CD4-positive, alpha-beta T cell treated with Interleukin-2 at 100 ng/mL for 4 hours (primary cell): ENCODE data around the gene ATMIN.

Experiments used
- DNase-seq: peaks from one replicate; pipeline ENCODE4 v3.0.0-alpha.2; 2020; ENCODE audit warnings: low spot score

The ATMIN gene

GRCh38 chr16:81035398-81035974 is at the start of gene ATMIN:
TSS of gene ATMIN (plus strand) at chr16:81035842. CDS start at chr16:81035871, 29 bp downstream.
- peak; percentile 89 for DNase-seq

GRCh38 chr16:80986557-80986956 is 49.1 kb upstream of the ATMIN start:
- DNase-seq: no peak

DNA sequence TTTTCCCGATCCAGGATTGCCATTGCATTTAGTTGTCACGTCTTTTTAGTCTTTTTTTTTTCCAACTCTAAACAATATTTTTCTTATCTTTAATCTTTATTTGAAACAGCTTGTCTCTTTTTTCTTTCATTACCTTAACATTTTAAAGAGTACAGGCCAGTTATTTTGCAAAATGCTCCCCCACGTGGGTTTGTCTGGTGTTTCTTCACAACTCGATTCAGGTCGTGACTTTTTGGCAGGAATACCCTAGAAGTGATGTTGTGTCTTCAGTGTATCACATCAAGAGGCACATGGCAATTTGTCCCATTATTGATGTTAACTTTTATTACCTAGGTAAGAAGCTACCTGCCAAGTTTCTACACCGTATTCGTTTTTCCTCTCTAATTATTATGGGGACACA is 46.9 kb upstream of the ATMIN start:
- DNase-seq: no peak

GRCh38 chr16:80989801-80990200 is 45.8 kb upstream of the ATMIN start:
- DNase-seq: no peak

- no peak for DNase-seq
These were observed 45.1 kb upstream of the ATMIN start for GRCh38 chr16:80990577-80990976.

DNA sequence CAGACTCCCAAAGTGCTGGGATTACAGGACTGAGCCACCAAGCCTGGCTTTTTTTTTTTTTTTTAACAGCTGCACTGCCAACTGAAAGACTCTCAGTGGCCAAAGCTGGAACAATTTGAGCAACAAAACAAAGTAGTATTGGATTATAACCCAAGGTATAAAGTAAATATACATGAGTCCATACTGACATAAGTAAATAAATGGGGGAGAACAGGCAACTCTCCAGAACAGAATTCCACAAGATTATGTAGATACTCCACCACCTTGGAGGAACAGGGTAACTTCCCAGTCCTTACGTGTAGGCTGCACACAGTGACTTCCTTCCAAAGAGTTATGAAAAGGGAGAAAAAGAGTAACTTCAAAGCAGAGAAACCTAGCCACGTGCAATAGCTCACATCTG is 44.7 kb upstream of the ATMIN start:
- DNase-seq: no peak

DNA sequence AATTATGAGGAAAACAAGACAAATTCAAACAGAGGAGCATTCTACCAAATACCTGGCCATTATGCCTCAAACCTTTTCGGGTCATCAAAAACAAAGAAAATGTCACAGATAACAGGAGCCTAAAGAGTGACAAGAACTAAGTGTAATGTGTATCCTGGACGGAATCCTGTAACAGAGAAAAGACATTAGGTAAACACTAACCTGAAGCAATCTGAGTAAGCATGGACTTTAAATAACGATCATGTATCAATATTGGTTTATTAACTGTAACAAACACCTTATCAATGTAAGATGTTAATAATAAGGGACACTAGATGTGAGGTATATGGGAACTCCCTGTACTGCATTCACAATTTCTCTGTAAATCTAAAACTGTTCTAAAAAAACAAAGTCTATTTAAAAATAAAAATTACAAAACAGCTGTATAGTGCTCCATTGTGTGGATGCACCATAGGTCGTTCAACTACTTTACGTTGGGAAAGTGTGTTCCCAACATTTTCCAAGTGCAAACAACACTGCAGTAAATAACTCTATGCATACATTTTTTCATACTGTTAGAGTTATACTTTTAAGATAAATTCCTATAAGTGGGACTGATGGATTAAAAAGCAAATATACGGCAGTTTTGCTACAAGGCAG is 43.7 kb upstream of the ATMIN start:
- no peak for DNase-seq

DNA sequence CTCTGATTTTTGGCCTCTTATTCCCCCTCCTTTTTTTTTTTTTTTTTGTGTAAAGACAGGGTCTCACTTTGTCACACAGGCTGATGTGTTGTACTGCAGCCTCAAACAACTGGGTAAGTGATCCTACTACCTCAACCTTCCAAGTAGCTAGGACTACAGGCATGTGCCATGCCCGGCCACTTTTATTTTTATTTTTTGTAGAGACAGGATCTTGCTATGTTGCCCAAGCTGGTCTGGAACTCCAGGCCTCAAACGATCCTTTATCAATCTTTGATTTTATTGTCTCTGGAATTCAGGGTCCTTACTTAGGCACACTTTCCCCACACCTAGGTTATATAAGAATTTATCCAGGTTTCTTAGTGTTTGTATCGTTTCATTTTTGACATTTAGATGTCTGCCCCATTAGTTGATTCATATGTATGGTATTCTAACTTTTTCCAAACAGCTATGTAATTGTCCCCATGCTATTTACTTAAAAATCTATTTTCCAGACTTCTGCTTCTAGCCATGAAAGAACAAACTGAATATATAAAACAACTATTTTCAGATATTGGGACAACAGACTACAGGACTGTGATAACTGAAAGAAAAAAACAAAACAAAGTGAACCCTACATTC is 42.9 kb upstream of the ATMIN start:
- no peak for DNase-seq

DNA sequence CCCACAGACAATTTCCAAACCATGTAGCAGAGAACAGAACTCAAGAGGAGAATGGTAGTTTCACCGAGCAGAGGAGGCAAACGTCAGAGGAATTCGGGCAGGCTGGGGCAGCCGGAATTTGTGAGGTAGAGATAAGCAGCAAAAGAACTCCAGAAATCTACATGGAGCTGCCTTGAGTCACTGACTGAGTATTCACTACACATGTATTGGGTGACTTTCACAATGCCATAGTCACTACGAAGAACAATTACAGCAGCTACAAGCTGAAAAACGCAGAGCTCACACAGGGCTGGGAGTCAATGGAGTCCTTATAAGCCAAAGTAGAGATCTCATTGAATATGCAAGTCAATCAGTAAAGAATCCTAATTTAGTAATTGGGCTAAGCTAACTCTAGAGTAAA is 42.3 kb upstream of the ATMIN start:
- no peak for DNase-seq

DNA sequence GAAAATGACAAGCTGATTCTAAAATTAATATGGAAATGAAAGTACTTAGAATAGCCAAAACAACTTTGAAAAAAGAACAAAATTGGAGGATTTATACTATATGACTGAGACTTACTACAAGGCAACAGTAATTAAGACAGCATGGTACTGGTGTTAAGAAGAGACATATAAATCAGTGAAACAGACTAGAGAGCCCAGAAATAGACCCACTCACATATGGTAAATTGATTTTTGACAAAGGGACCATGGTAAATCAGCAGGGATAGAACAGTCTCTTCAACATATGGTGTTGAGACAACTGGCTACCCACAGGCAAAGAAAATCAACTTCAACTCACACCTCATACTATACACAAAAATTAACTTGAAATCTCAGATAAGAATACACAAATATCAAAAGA is 41.8 kb upstream of the ATMIN start:
- DNase-seq: no peak

DNA sequence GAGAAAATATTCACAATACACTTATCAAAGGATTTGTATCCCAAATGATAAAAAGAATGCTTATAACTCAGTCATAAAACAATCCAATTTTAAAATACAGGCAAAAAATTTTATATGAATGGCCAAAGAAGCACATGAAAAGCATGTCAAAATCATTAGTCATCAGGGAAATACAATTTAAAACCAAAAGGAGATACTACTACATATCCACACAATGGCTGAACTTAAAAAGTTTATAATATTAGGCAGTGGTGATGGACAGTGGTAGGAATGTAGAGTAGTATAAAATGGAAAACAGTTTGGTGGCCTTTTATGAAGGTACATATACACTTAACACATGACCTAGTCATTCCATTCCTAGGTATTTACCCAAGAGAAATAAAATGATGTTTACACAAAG is 41.2 kb upstream of the ATMIN start:
- no peak for DNase-seq

- no peak for DNase-seq
These were observed 38.9 kb upstream of the ATMIN start for GRCh38 chr16:80996688-80997138.

GRCh38 chr16:80997139-80997798 is 38.4 kb upstream of the ATMIN start:
- no peak for DNase-seq

- DNase-seq: no peak
These were observed 37.5 kb upstream of the ATMIN start for GRCh38 chr16:80997964-80998620.

- no peak for DNase-seq
These were observed 34.8 kb upstream of the ATMIN start for GRCh38 chr16:81000873-81001272.

DNA sequence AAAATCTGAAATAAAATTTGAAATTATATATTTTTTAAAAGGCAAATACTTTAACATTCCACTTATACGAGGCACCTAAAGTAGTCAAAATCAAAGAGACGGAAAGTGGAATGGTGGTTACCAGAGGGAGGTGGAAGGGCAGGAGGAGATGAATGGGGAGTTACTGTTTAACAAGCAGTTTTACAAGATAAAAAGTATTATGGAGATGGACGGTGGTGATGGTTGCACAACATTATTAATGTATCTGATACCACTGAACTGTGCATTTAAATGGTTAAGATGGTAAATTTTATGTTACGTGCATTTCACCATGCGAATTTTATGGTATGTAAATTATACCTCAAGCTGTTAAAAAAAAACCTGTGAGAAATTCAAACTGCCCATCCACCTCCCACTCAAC is 34.3 kb upstream of the ATMIN start:
- no peak for DNase-seq

- no peak for DNase-seq
These were observed 32.6 kb upstream of the ATMIN start for GRCh38 chr16:81003064-81003463.

- no peak for DNase-seq
These were observed 31.8 kb upstream of the ATMIN start for GRCh38 chr16:81003610-81004460.

DNA sequence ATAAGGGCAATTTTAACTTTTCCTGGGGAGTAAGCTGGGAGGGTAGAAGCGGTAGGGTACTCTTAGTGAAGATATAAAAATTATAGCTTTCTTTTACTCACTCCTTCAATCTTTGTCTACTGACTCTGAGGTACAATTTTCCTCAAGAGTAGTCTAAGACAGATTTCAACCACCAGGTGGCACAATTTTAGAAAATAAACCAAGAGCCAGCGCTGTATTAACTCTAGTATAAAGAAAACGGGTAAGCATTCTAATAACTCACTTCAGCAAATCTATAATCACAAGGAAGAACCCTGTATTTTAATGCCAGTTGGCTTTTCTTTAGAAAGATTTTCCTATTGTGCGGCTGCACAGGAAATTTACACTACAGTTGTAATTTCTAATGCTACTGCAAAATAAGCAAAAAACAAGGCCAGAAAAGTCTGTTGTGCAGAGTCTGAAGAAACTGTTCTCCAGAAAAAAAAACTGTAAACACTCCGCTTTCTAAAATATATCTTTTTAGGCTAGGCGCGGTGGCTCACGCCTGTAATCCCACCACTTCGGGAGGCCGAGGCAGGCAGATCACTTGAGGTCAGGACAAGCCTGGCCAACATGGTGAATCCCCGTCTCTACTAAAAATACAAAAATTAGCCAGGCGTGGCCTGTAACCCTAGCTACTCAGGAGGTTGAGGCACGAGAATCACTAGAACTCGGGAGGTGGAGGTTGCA is 30.8 kb upstream of the ATMIN start:
- DNase-seq: peak; percentile 81

- no peak for DNase-seq
These were observed 30.0 kb upstream of the ATMIN start for GRCh38 chr16:81005610-81006161.
